Keratinocyte (primary cell): ENCODE measurements around the gene VAV2. TPM values are rescaled to one million over a fixed set of nuclear protein-coding genes. Genes with fewer than 3 reads are reported as not detected.

Experiments
- DNase-seq: peaks from one replicate; pipeline ENCODE4 v3.0.0-alpha.2; 2011; ENCODE audit warnings: low read depth, missing footprints, low spot score
- FAIRE-seq: peaks from 2 replicates; lab custom pipeline; 2011; peaks lifted over from hg19 to GRCh38; lab: Jason Lieb, UNC
- H2AFZ ChIP-seq: 2 replicates; pipeline ENCODE4 v1.6.0; 2012; ENCODE audit warnings: low read length, control low read depth, inconsistent platforms; ENCODE audit not compliant: control insufficient read depth
- H3K27ac ChIP-seq: 2 replicates; pipeline ENCODE4 v1.5.1; 2011; ENCODE audit warnings: low read length; ENCODE audit not compliant: control insufficient read depth, insufficient read depth
- H3K27me3 ChIP-seq: 3 replicates; pipeline ENCODE4 v1.6.0; 2011; ENCODE audit warnings: low read length; ENCODE audit not compliant: control insufficient read depth, insufficient read depth; ENCODE audit errors: extremely low read depth
- H3K36me3 ChIP-seq, 2 experiments: 2 replicates in 1 of 2; 3 replicates in 1 of 2; pipeline ENCODE4 v1.5.1; 2011; ENCODE audit warnings: low read length in 2 of 2, mild to moderate bottlenecking in 1 of 2; ENCODE audit not compliant: control insufficient read depth in 2 of 2, insufficient read depth in 2 of 2; ENCODE audit errors: extremely low read depth in 1 of 2
- H3K4me1 ChIP-seq: 3 replicates; pipeline ENCODE4 v1.5.1; 2011; ENCODE audit warnings: low read length; ENCODE audit not compliant: control insufficient read depth, insufficient read depth; ENCODE audit errors: extremely low read depth
- H3K4me2 ChIP-seq: 3 replicates; pipeline ENCODE4 v1.6.0; 2011; ENCODE audit warnings: low read depth, low read length; ENCODE audit not compliant: control insufficient read depth, insufficient read depth; ENCODE audit errors: extremely low read depth
- H3K4me3 ChIP-seq, 3 experiments: fragments of 200-600 bp in 1 of 3; sonication (generic) in 1 of 3; 2 replicates in 2 of 3; 3 replicates in 1 of 3; pipeline ENCODE4 v1.5.1; 2011 to 2016; ENCODE audit warnings: low read length in 3 of 3, mild to moderate bottlenecking in 3 of 3, control low read depth in 2 of 3, inconsistent platforms in 1 of 3, low read depth in 1 of 3, mixed read lengths in 1 of 3, mixed run types in 1 of 3, moderate library complexity in 1 of 3; ENCODE audit not compliant: control insufficient read depth in 2 of 3, insufficient read depth in 2 of 3; ENCODE audit errors: extremely low read depth in 1 of 3
- H3K79me2 ChIP-seq: 2 replicates; pipeline ENCODE4 v1.6.0; 2012; ENCODE audit warnings: low read length; ENCODE audit not compliant: control insufficient read depth, insufficient read depth
- H3K9ac ChIP-seq: 3 replicates; pipeline ENCODE4 v1.6.0; 2011; ENCODE audit warnings: low read length; ENCODE audit not compliant: control insufficient read depth, insufficient read depth; ENCODE audit errors: extremely low read depth
- H3K9me1 ChIP-seq: 3 replicates; pipeline ENCODE4 v1.6.0; 2011; ENCODE audit warnings: low read length; ENCODE audit not compliant: control insufficient read depth, insufficient read depth; ENCODE audit errors: extremely low read depth
- H3K9me3 ChIP-seq: 2 replicates; pipeline ENCODE4 v1.5.1; 2012; ENCODE audit warnings: low read depth, low read length; ENCODE audit not compliant: control insufficient read depth
- H4K20me1 ChIP-seq: 3 replicates; pipeline ENCODE4 v1.6.0; 2011; ENCODE audit warnings: low read length; ENCODE audit not compliant: control insufficient read depth, insufficient read depth; ENCODE audit errors: extremely low read depth
- EZH2 ChIP-seq: IDR thresholded peaks from one replicate; pipeline ENCODE4 v1.6.1; 2012; ENCODE audit warnings: inconsistent platforms, mild to moderate bottlenecking, low read length, moderate library complexity
- dilution Hi-C: fragments of 300-500 bp; cut with MboI; formaldehyde crosslinking; loops from one replicate; pipeline ENCODE4 v1.7.0; 2020; ENCODE audit warnings: low sequenced_read_pairs; ENCODE audit not compliant: extremely low pct_ligation_motif_present
- polyA plus RNA-seq, 5 experiments: library from polyadenylated mRNA; depleted of rRNA in 3 of 5; stranded (reverse) in 3 of 5; stranded (forward) in 1 of 5; unstranded in 1 of 5; fragments of >200 nt; gene quantifications; 1 replicate in 1 of 5; 2 replicates in 3 of 5; 3 replicates in 1 of 5; pipeline versions ENCODE4 v1.2.1 to v1.2.3, GENCODE V29; 2011 to 2012; ENCODE audit warnings: missing spikeins in 2 of 5, low read depth in 1 of 5, low replicate concordance in 1 of 5
- TF ChIP-seq, protein P1 (sequence below), 3 experiments: IDR thresholded peaks in 1 of 3; conservative IDR thresholded peaks in 1 of 3; optimal IDR thresholded peaks in 1 of 3; 2 replicates in 2 of 3; 3 replicates in 1 of 3; pipeline versions ENCODE3 to v1.5.1; 2011; ENCODE audit warnings: low read length in 3 of 3, mild to moderate bottlenecking in 3 of 3, moderate library complexity in 2 of 3, control low read depth in 1 of 3, inconsistent platforms in 1 of 3; ENCODE audit not compliant: insufficient read depth in 2 of 3; ENCODE audit errors: extremely low read depth in 1 of 3

VAV2 gene
- polyA plus RNA-seq, 1 donor (not counting 4 experiments of a cell fraction or from before 2014, with no cell fraction given), result 16.4 TPM

DNA sequence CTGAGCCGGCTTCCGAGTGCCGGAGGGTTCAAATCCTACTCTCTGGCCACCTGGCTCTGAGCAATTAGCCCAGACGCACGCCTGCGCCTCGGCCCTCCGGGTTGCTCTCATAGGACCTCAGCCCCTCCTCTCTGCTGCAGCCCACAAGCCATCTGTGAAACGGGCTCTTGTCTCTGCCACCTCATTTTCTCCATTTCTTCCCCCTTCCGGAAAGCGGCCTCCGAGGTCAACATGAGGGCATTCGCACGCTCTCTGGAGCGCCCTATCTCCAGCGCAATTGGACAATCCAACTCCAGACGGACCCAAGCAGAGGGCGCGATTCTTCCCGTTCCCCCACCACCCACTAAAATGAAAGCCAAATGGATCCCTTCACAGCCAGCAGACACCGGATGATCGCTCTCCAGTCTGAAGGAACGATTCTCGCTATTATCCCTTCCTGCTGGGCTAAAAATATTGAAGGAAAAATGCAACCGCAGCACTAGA is 41.5 kb downstream of the VAV2 start:
- H3K27me3 ChIP-seq, result no peaks in the 10 kb centered on the region
- H3K27ac ChIP-seq, result no peak overlapping the region
- no peak overlapping the region for H3K9ac ChIP-seq
- peaks cover 12% of the 10 kb centered on the region for H4K20me1 ChIP-seq
- FAIRE-seq (no peak), DNase-seq (no peak)
- peaks cover 76% of the 10 kb centered on the region for H3K79me2 ChIP-seq
- no peaks in the 10 kb centered on the region for H3K9me3 ChIP-seq
- H3K9me1 ChIP-seq, result no peaks in the 10 kb centered on the region
- dilution Hi-C loops, result no loop called here
- H3K4me3 ChIP-seq, result no peak overlapping the region
- no peak overlapping the region for H3K4me2 ChIP-seq
- no peak for TF ChIP-seq EZH2
- TF ChIP-seq, protein P1, sequence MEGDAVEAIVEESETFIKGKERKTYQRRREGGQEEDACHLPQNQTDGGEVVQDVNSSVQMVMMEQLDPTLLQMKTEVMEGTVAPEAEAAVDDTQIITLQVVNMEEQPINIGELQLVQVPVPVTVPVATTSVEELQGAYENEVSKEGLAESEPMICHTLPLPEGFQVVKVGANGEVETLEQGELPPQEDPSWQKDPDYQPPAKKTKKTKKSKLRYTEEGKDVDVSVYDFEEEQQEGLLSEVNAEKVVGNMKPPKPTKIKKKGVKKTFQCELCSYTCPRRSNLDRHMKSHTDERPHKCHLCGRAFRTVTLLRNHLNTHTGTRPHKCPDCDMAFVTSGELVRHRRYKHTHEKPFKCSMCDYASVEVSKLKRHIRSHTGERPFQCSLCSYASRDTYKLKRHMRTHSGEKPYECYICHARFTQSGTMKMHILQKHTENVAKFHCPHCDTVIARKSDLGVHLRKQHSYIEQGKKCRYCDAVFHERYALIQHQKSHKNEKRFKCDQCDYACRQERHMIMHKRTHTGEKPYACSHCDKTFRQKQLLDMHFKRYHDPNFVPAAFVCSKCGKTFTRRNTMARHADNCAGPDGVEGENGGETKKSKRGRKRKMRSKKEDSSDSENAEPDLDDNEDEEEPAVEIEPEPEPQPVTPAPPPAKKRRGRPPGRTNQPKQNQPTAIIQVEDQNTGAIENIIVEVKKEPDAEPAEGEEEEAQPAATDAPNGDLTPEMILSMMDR (optimal IDR thresholded peaks at IDR 0.05 in 1 of 3, IDR thresholded peaks at IDR 0.05 in 1 of 3, conservative IDR thresholded peaks at IDR 0.05 in 1 of 3; ENCODE audit: extremely low read depth in 1 of 3, insufficient read depth in 2 of 3, low read length in 3 of 3), result no peak
- H2AFZ ChIP-seq, result no peak overlapping the region
- H3K4me1 ChIP-seq, result peaks cover 2% of the 10 kb centered on the region
- peaks cover 10 to 12% of the 10 kb centered on the region in 2 experiments for H3K36me3 ChIP-seq

DNA sequence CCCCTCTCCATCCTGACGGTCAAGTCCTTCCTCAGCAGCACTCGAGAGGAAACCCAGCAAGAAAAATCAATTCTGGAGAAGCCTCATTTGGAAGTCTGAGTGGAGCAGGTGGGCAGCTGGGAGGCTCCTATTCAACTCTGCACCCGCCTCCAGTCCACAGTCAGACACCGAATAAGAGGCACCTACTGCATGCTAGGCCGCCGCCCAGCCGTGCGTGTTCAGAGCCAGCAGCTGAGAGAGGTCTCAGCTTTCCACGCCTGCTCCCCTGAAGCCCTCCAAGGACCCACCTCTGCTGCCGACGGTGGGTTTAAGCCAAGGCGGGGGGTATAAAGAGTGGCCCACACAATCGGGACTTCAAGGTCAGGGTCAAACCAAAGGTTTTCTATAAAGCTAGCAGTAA is 41.9 kb downstream of the VAV2 start:
- FAIRE-seq (no peak), DNase-seq (no peak)
- Histone ChIP-seq H3K9me1 (no peaks in the 10 kb centered on the region), H4K20me1 (peaks cover 12% of the 10 kb centered on the region), H3K4me2 (no peak overlapping the region), H3K4me1 (peaks cover 7% of the 10 kb centered on the region), H3K36me3 (peaks cover 11 to 12% of the 10 kb centered on the region in 2 experiments), H3K9ac (no peak overlapping the region), H2AFZ (no peak overlapping the region), H3K79me2 (peaks cover 81% of the 10 kb centered on the region), H3K27ac (no peak overlapping the region), H3K4me3 (no peak overlapping the region), H3K27me3 (no peaks in the 10 kb centered on the region), H3K9me3 (no peaks in the 10 kb centered on the region)
- no peak for TF ChIP-seq EZH2
- TF ChIP-seq, protein P1 (optimal IDR thresholded peaks at IDR 0.05 in 1 of 3, IDR thresholded peaks at IDR 0.05 in 1 of 3, conservative IDR thresholded peaks at IDR 0.05 in 1 of 3; ENCODE audit: extremely low read depth in 1 of 3, insufficient read depth in 2 of 3, low read length in 3 of 3), result no peak
- dilution Hi-C loops, result no loop called here
